ENCODE results near the gene CAMK1D. TPM values are rescaled to one million over a fixed set of nuclear protein-coding genes. Genes with fewer than 3 reads are reported as not detected.

Gene CAMK1D
- total and polyA plus RNA-seq, 2 experiments from 2014 or later: 4.6 to 7.2 TPM

DNA sequence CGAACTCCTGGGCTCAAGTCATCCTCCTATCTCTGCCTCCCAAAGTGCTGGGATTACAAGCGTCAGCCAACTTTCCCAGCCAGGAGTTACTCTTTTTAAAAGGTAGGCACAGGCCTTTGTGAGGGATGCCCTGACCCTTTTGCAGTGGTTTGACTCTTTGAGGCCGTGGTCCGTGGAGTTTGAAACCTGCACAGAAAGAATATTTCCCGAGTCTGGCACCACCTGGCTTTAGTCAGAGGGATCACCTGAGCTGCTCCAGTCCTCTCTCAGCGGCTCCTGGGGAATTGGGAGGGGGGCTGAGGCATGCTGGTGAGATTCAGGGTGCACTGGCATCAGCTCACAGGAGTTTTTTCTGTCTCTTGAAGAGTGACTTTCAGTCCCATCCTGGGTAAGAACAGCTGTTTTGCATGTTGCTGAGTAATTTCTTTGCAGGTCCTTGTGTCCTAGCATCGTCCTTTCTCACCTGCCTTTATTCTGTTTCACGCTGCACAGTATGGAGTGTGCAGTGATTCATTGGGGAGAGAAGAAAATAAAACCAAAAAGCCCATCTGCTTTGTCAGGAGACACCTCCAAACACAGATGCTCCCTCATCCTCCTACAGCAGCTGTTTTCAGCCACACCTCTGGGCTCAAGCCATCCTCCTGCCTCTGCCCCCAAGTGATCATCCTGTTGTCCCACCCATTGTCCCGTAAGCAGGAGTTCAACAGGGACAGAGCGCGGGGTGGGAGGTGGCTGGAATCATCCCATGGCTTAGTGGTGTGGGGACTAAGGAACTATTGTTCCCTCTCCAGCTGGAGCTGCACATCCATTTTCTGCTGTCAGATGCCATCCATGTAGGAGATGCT, 284.7 kb downstream of the CAMK1D start:
- Histone ChIP-seq H3K4me3 (no peak overlapping the region), H2AFZ (no peak overlapping the region), H4K20me1 (replicated peaks; ENCODE audit: insufficient read depth) (no peaks in the 10 kb centered on the region; the same call in 1 of the 2 replicates), H3K27ac (ENCODE audit: low read depth) (no peak overlapping the region), H3F3A (replicated peaks; ENCODE audit: low read depth) (no peaks in the 10 kb centered on the region), H3K79me2 (replicated peaks; ENCODE audit: insufficient read depth) (no peaks in the 10 kb centered on the region), H3K4me1 (ENCODE audit: insufficient read depth) (peaks cover 13% of the 10 kb centered on the region), H3K27me3 (ENCODE audit: insufficient read depth) (no peaks in the 10 kb centered on the region), H3K9me2 (ENCODE audit: insufficient read depth) (no peaks in the 10 kb centered on the region; the same call in 1 of the 2 replicates), H3K36me3 (ENCODE audit: insufficient read depth) (no peaks in the 10 kb centered on the region), H3K4me2 (no peak overlapping the region)
- peaks cover 13% of the 10 kb centered on the region; the same call in 2 of the 3 replicates for H3K9me3 Mint-ChIP-seq
- peaks cover 6% of the 10 kb centered on the region for H3K27me3 Mint-ChIP-seq (ENCODE audit: insufficient read depth, low read depth, poor library complexity)
- DNase-seq (ENCODE audit: low spot score) (no peak), ATAC-seq (no peak)
- peaks cover 21% of the 10 kb centered on the region for H3K4me1 Mint-ChIP-seq
- H3K36me3 Mint-ChIP-seq (ENCODE audit: low read depth): peaks cover 15% of the 10 kb centered on the region
- no peak overlapping the region for H3K27ac Mint-ChIP-seq
- no peak overlapping the region for H3K4me3 Mint-ChIP-seq
- TF ChIP-seq JUNB (IDR thresholded peaks at IDR 0.05; ENCODE audit: unreplicated experiment) (no peak), EZH2 (IDR thresholded peaks at IDR 0.05; ENCODE audit: low read depth, unreplicated experiment) (no peak), CREB1 (CRISPR knock-in tag; IDR thresholded peaks at IDR 0.05; ENCODE audit: low read depth) (no peak), NANOG (IDR thresholded peaks at IDR 0.05; ENCODE audit: borderline replicate concordance) (no peak)
- TF ChIP-seq, protein P1, sequence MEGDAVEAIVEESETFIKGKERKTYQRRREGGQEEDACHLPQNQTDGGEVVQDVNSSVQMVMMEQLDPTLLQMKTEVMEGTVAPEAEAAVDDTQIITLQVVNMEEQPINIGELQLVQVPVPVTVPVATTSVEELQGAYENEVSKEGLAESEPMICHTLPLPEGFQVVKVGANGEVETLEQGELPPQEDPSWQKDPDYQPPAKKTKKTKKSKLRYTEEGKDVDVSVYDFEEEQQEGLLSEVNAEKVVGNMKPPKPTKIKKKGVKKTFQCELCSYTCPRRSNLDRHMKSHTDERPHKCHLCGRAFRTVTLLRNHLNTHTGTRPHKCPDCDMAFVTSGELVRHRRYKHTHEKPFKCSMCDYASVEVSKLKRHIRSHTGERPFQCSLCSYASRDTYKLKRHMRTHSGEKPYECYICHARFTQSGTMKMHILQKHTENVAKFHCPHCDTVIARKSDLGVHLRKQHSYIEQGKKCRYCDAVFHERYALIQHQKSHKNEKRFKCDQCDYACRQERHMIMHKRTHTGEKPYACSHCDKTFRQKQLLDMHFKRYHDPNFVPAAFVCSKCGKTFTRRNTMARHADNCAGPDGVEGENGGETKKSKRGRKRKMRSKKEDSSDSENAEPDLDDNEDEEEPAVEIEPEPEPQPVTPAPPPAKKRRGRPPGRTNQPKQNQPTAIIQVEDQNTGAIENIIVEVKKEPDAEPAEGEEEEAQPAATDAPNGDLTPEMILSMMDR (conservative IDR thresholded peaks at IDR 0.05; ENCODE audit: low read depth in 2 of 2): peak; percentile 20 to 27; a peak in 1 of 4 replicates

DNA sequence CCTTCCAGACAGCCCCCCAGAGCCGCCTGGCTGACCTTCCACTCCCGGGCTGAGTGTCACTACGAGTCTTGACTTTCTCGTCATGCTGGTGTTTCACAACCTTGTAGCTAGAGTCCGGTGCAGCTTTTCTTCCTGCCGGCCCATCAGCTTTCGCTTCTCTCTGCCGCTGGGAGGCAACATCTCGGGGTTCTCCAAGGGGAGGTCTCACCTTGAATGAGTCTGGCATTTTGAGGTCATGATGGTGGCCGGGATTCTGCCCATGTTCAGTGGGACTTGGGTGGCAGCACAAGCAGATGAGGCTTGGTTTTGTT, 285.2 kb downstream of the CAMK1D start:
- H3K9me3 Mint-ChIP-seq: peaks cover 13% of the 10 kb centered on the region; the same call in 2 of the 3 replicates
- peak overlapping the region; percentile 2; the same call in 1 of the 2 replicates for H3K27ac Mint-ChIP-seq
- H3K4me3 ChIP-seq: no peak overlapping the region
- DNase-seq (ENCODE audit: low spot score) (no peak), ATAC-seq (no peak)
- H3K36me3 ChIP-seq (ENCODE audit: insufficient read depth): no peaks in the 10 kb centered on the region
- H3K9me2 ChIP-seq (ENCODE audit: insufficient read depth): no peaks in the 10 kb centered on the region; the same call in 1 of the 2 replicates
- no peaks in the 10 kb centered on the region for H3F3A ChIP-seq (replicated peaks; ENCODE audit: low read depth)
- H3K4me3 Mint-ChIP-seq: no peak overlapping the region
- no peak overlapping the region for H2AFZ ChIP-seq
- H3K4me1 Mint-ChIP-seq: peaks cover 19% of the 10 kb centered on the region
- no peaks in the 10 kb centered on the region for H3K27me3 ChIP-seq (ENCODE audit: insufficient read depth)
- H3K4me1 ChIP-seq (ENCODE audit: insufficient read depth): peaks cover 13% of the 10 kb centered on the region
- peaks cover 15% of the 10 kb centered on the region for H3K36me3 Mint-ChIP-seq (ENCODE audit: low read depth)
- H3K79me2 ChIP-seq (replicated peaks; ENCODE audit: insufficient read depth): no peaks in the 10 kb centered on the region
- peaks cover 6% of the 10 kb centered on the region for H3K27me3 Mint-ChIP-seq (ENCODE audit: insufficient read depth, low read depth, poor library complexity)
- no peak overlapping the region for H3K27ac ChIP-seq (ENCODE audit: low read depth)
- H4K20me1 ChIP-seq (replicated peaks; ENCODE audit: insufficient read depth): no peaks in the 10 kb centered on the region; the same call in 1 of the 2 replicates
- no peak overlapping the region for H3K4me2 ChIP-seq
- TF ChIP-seq ZNF114 (CRISPR knock-in tag; IDR thresholded peaks at IDR 0.05) (no peak), STAT1 (IDR thresholded peaks at IDR 0.05; ENCODE audit: unreplicated experiment) (no peak), POLR2AphosphoS5 (IDR thresholded peaks at IDR 0.05; ENCODE audit: low read depth) (no peak), ZNF462 (CRISPR knock-in tag; IDR thresholded peaks at IDR 0.05) (no peak)
- TF ChIP-seq, protein P2, sequence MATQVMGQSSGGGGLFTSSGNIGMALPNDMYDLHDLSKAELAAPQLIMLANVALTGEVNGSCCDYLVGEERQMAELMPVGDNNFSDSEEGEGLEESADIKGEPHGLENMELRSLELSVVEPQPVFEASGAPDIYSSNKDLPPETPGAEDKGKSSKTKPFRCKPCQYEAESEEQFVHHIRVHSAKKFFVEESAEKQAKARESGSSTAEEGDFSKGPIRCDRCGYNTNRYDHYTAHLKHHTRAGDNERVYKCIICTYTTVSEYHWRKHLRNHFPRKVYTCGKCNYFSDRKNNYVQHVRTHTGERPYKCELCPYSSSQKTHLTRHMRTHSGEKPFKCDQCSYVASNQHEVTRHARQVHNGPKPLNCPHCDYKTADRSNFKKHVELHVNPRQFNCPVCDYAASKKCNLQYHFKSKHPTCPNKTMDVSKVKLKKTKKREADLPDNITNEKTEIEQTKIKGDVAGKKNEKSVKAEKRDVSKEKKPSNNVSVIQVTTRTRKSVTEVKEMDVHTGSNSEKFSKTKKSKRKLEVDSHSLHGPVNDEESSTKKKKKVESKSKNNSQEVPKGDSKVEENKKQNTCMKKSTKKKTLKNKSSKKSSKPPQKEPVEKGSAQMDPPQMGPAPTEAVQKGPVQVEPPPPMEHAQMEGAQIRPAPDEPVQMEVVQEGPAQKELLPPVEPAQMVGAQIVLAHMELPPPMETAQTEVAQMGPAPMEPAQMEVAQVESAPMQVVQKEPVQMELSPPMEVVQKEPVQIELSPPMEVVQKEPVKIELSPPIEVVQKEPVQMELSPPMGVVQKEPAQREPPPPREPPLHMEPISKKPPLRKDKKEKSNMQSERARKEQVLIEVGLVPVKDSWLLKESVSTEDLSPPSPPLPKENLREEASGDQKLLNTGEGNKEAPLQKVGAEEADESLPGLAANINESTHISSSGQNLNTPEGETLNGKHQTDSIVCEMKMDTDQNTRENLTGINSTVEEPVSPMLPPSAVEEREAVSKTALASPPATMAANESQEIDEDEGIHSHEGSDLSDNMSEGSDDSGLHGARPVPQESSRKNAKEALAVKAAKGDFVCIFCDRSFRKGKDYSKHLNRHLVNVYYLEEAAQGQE (IDR thresholded peaks at IDR 0.05; ENCODE audit: unreplicated experiment): no peak
